Activated gamma-delta T cell treated with anti-CD3 and anti-CD28 coated beads, Interleukin-2, amount 50 U/mL, for 16 hours (primary cell): Measurements from ENCODE around the gene CRYBG2.
"Not testable (repeated sequence)": the region's sequence is repeated elsewhere in the genome, so short reads cannot be mapped to it uniquely, and the experiment has no call there.

Source experiments
- DNase-seq: peaks from one replicate; pipeline ENCODE4 v3.0.0-alpha.2; 2020; ENCODE audit warnings: low read depth

Gene CRYBG2

GRCh38 chr1:26295194-26296138, 58.5 kb downstream of the CRYBG2 start:
- no peak for DNase-seq

GRCh38 chr1:26293911-26294463, 59.9 kb downstream of the CRYBG2 start:
- no peak for DNase-seq

GRCh38 chr1:26292735-26293134, 61.2 kb downstream of the CRYBG2 start:
- not testable (repeated sequence) for DNase-seq

GRCh38 chr1:26291939-26292338, 62.0 kb downstream of the CRYBG2 start:
- DNase-seq: no peak

- no peak for DNase-seq
These were observed 62.5 kb downstream of the CRYBG2 start for GRCh38 chr1:26291433-26291832.

GRCh38 chr1:26290882-26291261, 63.1 kb downstream of the CRYBG2 start:
- DNase-seq: no peak

- DNase-seq: no peak
These were observed 63.6 kb downstream of the CRYBG2 start for GRCh38 chr1:26290122-26290881.

GRCh38 chr1:26289158-26290059, 64.5 kb downstream of the CRYBG2 start:
- no peak for DNase-seq

GRCh38 chr1:26288311-26288941, 65.5 kb downstream of the CRYBG2 start:
- DNase-seq: no peak

GRCh38 chr1:26287811-26288210, 66.1 kb downstream of the CRYBG2 start:
- DNase-seq: no peak

- DNase-seq: peak; percentile 54
These were observed 66.8 kb downstream of the CRYBG2 start for GRCh38 chr1:26287033-26287711.

GRCh38 chr1:26286064-26286416, 67.9 kb downstream of the CRYBG2 start:
- no peak for DNase-seq

- no peak for DNase-seq
These were observed 68.4 kb downstream of the CRYBG2 start for GRCh38 chr1:26285366-26286063.

- DNase-seq: peak; percentile 96
These were observed 69.2 kb downstream of the CRYBG2 start for GRCh38 chr1:26284597-26285347.

GRCh38 chr1:26283871-26284596, 69.9 kb downstream of the CRYBG2 start:
- DNase-seq: no peak

GRCh38 chr1:26283279-26283853, 70.6 kb downstream of the CRYBG2 start:
- no peak for DNase-seq

- DNase-seq: no peak
These were observed 71.5 kb downstream of the CRYBG2 start for GRCh38 chr1:26282401-26282918.

- DNase-seq: no peak
These were observed 72.0 kb downstream of the CRYBG2 start for GRCh38 chr1:26281971-26282370.
